Measurements from ENCODE around the gene GOLGA1.

- TF ChIP-seq POLR2A (IDR thresholded peaks at IDR 0.05) (no peak), CTCF (IDR thresholded peaks at IDR 0.05) (no peak)
Observed at GRCh38 chr9:124886866-124887492, 53.9 kb downstream of the GOLGA1 start.

Measured in uterus (tissue), 2 donors.